PC-3 (cell line): ENCODE measurements around the gene STK24. TPM values are rescaled to one million over a fixed set of nuclear protein-coding genes. Genes with fewer than 3 reads are reported as not detected.

Experiments
- ATAC-seq: fragments of 200-7000 bp; cut with Tn5 transposase; 2 replicates; pipeline ENCODE4 v1.9.1; 2020; ENCODE audit warnings: mild to moderate bottlenecking, moderate library complexity
- BruUV-seq: library from RNA; stranded (reverse); fragments of 400-500 nt; replicated peaks from 2 replicates; lab custom pipeline; 2021; lab: Mats Ljungman, UMichigan
- CTCF ChIA-PET: fragments of 300-600 bp; sonication (Branson Sonifier 250); formaldehyde crosslinking; loops from one replicate; lab custom pipeline; 2022; ENCODE audit warnings: antibody characterized with exemption; lab: Charles Lee
- POLR2A ChIA-PET: fragments of 300-600 bp; sonication (Branson Sonifier 250); formaldehyde crosslinking; loops from one replicate; lab custom pipeline; 2022; ENCODE audit warnings: antibody characterized with exemption; ENCODE audit not compliant: unreplicated experiment; lab: Charles Lee
- DNase-seq: peaks from one replicate; pipeline ENCODE4 v3.0.0-alpha.2; 2015
- H2AFZ ChIP-seq: fragments of 300-600 bp; sonication (generic); 2 replicates; pipeline ENCODE4 v1.6.0; 2016; ENCODE audit warnings: antibody characterized with exemption, low read length
- H3F3A ChIP-seq: fragments of 300-600 bp; sonication (generic); one replicate; pipeline ENCODE4 v1.6.0; 2017; ENCODE audit warnings: antibody characterized with exemption, low read length, control low read depth, mild to moderate bottlenecking; ENCODE audit not compliant: unreplicated experiment
- H3K27ac ChIP-seq: fragments of 300-600 bp; sonication (generic); 2 replicates; pipeline ENCODE4 v1.5.1; 2016; ENCODE audit warnings: mild to moderate bottlenecking, low read length
- H3K27me3 ChIP-seq: fragments of 300-600 bp; sonication (generic); 2 replicates; pipeline ENCODE4 v1.6.1; 2016; ENCODE audit warnings: low read length, mixed read lengths
- H3K36me3 ChIP-seq: fragments of 300-600 bp; sonication (generic); 2 replicates; pipeline ENCODE4 v1.6.1; 2016; ENCODE audit warnings: low read depth, mixed run types, low read length, mixed read lengths
- H3K4me1 ChIP-seq: fragments of 300-600 bp; sonication (generic); 2 replicates; pipeline ENCODE4 v1.5.1; 2016; ENCODE audit warnings: low read length; ENCODE audit not compliant: insufficient read depth
- H3K4me2 ChIP-seq: fragments of 300-600 bp; sonication (generic); 2 replicates; pipeline ENCODE4 v1.6.0; 2016; ENCODE audit warnings: low read length
- H3K4me3 ChIP-seq: fragments of 300-600 bp; sonication (generic); 2 replicates; pipeline ENCODE4 v1.5.1; 2016; ENCODE audit warnings: mild to moderate bottlenecking, low read length, mixed read lengths
- H3K79me2 ChIP-seq: fragments of 300-600 bp; sonication (generic); 2 replicates; pipeline ENCODE4 v1.6.1; 2017; ENCODE audit warnings: low read length, mixed read lengths
- H3K9ac ChIP-seq: fragments of 300-600 bp; sonication (generic); 2 replicates; pipeline ENCODE4 v1.6.0; 2016; ENCODE audit warnings: mild to moderate bottlenecking, low read length
- H3K9me2 ChIP-seq: fragments of 300-600 bp; sonication (generic); replicated peaks from 2 replicates; pipeline ENCODE4 v1.6.1; 2016; ENCODE audit warnings: mixed run types, low read length, mixed read lengths
- H3K9me3 ChIP-seq: fragments of 300-600 bp; sonication (generic); 2 replicates; pipeline ENCODE4 v1.6.1; 2016; ENCODE audit warnings: low read length, mixed read lengths
- H4K20me1 ChIP-seq: fragments of 300-600 bp; sonication (generic); 2 replicates; pipeline ENCODE4 v1.6.1; 2016; ENCODE audit warnings: low read length, mixed read lengths
- EZH2 ChIP-seq: fragments of 300-600 bp; sonication (generic); IDR thresholded peaks from one replicate; pipeline ENCODE4 v1.6.1; 2017; ENCODE audit warnings: antibody characterized with exemption, mild to moderate bottlenecking, low read length; ENCODE audit not compliant: unreplicated experiment
- EZH2phosphoT487 ChIP-seq: fragments of 300-600 bp; sonication (generic); IDR thresholded peaks from 2 replicates; pipeline ENCODE4 v1.6.1; 2018; ENCODE audit warnings: mild to moderate bottlenecking, antibody characterized with exemption, low read length, borderline replicate concordance
- intact Hi-C: fragments of 100-400 bp; cut with micrococcal nuclease; formaldehyde crosslinking; loops from 2 replicates; pipeline ENCODE4 v1.9.0; 2023
- total RNA-seq: library from RNA; depleted of rRNA; stranded (reverse); fragments of >200 nt; gene quantifications from 2 replicates; pipeline ENCODE4 v1.2.3, GENCODE V29; 2014
- TF ChIP-seq, protein P1 (sequence below): fragments of 300-600 bp; sonication (generic); conservative IDR thresholded peaks from 2 replicates; pipeline ENCODE4 v1.5.1; 2017; ENCODE audit warnings: antibody characterized with exemption, low read depth, mild to moderate bottlenecking, low read length

STK24 gene
- total RNA-seq, 1 experiment from 2014 or later: 52.4 TPM

DNA sequence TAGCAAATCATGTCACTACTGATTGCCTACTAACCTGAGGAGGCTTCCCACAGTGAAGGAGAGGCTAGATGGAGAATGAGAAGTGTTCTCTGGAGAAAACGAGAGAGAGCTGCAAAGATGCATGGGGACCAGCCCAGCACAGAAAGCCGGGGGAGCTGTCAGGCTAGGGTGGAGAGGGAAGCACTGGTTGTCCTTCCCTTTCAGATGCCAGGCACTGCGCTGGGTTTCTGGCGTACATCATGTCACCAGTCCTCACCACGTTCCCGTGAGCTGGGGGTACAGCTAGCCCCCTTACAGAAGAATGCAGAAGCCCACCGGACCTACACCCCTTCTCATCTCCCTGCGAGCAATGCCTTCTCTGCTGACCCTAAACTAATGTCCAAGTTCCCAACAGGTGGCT is 86.0 kb downstream of the STK24 start:
- CTCF ChIA-PET: no interaction called here
- Histone ChIP-seq H3K27me3 (no peaks in the 10 kb centered on the region), H3K4me2 (no peak overlapping the region), H3K4me3 (no peak overlapping the region), H2AFZ (no peak overlapping the region), H3K9me3 (no peaks in the 10 kb centered on the region), H3K36me3 (no peaks in the 10 kb centered on the region), H4K20me1 (no peaks in the 10 kb centered on the region), H3K79me2 (peaks cover 79% of the 10 kb centered on the region), H3F3A (no peaks in the 10 kb centered on the region), H3K27ac (no peak overlapping the region), H3K9ac (no peak overlapping the region), H3K9me2 (no peaks in the 10 kb centered on the region), H3K4me1 (peaks cover 8% of the 10 kb centered on the region)
- DNase-seq: no peak
- POLR2A ChIA-PET: no interaction called here
- ATAC-seq: no peak
- no TSS peak for BruUV-seq
- intact Hi-C loops: no loop called here
- TF ChIP-seq, protein P1, sequence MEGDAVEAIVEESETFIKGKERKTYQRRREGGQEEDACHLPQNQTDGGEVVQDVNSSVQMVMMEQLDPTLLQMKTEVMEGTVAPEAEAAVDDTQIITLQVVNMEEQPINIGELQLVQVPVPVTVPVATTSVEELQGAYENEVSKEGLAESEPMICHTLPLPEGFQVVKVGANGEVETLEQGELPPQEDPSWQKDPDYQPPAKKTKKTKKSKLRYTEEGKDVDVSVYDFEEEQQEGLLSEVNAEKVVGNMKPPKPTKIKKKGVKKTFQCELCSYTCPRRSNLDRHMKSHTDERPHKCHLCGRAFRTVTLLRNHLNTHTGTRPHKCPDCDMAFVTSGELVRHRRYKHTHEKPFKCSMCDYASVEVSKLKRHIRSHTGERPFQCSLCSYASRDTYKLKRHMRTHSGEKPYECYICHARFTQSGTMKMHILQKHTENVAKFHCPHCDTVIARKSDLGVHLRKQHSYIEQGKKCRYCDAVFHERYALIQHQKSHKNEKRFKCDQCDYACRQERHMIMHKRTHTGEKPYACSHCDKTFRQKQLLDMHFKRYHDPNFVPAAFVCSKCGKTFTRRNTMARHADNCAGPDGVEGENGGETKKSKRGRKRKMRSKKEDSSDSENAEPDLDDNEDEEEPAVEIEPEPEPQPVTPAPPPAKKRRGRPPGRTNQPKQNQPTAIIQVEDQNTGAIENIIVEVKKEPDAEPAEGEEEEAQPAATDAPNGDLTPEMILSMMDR: no peak
- TF ChIP-seq EZH2 (no peak), EZH2phosphoT487 (no peak)

DNA sequence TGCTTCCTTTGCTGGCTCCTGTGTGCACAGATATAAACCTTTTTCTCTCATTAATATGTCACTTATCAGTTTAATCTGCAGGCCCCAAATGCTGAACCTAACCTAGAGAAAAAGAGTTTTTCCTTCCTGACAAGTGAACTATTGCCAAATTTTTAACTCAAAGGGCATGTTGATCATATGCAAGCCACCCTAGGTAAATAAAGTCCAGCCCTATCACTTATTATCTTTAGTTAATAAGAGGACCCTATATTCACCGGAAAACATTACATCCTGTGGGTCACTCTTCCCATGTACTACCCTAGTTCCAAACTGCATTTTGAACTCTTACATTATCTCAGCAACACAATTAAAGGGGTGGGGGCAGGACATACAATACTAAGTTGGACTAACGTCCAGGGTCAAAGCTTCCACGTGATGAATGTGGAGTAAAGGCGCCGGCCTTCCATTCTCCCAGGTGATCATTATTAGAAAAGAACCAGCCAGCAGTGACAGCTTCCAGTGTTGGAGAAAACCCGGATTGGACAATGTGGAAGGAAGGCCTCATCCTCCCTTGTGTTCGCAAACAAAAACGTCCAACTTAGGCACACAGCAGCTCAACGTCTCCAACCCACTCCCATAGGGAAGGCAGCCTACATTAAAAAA is 86.6 kb downstream of the STK24 start:
- intact Hi-C loops: no loop called here
- Histone ChIP-seq H3K9me2 (no peaks in the 10 kb centered on the region), H3K4me2 (no peak overlapping the region), H3K9me3 (no peaks in the 10 kb centered on the region), H3K27ac (no peak overlapping the region), H3K4me3 (no peak overlapping the region), H3K79me2 (peaks cover 78% of the 10 kb centered on the region), H4K20me1 (no peaks in the 10 kb centered on the region), H3F3A (no peaks in the 10 kb centered on the region), H2AFZ (no peak overlapping the region), H3K36me3 (no peaks in the 10 kb centered on the region), H3K4me1 (peaks cover 14% of the 10 kb centered on the region), H3K27me3 (no peaks in the 10 kb centered on the region), H3K9ac (no peak overlapping the region)
- no TSS peak for BruUV-seq
- TF ChIP-seq, protein P1: no peak
- no peak for TF ChIP-seq EZH2
- TF ChIP-seq EZH2phosphoT487: no peak
- CTCF ChIA-PET: no interaction called here
- no peak for ATAC-seq
- POLR2A ChIA-PET: no interaction called here
- no peak for DNase-seq

DNA sequence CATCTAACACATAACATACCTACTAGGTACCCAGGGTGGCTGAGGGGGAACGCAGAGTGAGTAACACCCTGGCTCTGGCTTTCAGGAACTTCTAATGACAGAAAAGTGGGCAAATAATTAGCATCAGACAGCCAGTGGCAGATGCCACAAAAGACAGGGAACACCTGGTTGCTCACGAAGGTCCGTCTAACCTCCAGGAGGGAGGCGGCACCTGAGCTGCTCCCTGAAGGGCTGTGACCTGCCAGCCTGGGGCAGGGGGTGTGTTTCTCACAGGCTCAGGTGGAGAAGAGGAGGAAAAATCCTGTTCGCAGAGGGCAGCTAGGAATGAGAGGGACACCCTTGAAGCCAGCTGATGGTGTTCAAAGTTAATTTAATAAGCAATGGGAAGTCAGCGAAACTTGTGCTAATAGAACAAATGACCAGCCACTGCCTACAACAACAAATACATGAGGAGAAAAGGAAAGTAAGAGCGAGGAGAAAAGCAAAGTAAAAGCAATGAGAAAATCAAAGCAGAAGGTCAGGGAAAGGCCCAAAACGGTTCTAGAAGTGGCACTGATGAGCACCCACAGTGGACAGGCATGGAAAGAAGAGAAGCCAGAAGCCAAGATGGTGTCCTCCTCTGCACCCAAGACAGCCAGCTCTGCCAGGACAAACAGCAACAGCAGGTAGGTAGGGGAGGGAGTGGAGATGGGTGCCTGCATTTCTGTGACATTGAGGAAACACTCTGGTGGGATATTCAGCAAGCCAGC is 87.3 kb downstream of the STK24 start:
- H3K9me3 ChIP-seq: no peaks in the 10 kb centered on the region
- H3K9me2 ChIP-seq: no peaks in the 10 kb centered on the region
- no peak overlapping the region for H3K4me2 ChIP-seq
- ChIA-PET POLR2A (no interaction called here), CTCF (no interaction called here)
- intact Hi-C loops: loop anchor here (10.0 kb wide), 1 partner anchor 165 kb away; no protein-coding TSS in a partner anchor
- no peaks in the 10 kb centered on the region for H4K20me1 ChIP-seq
- peaks cover 19% of the 10 kb centered on the region for H3K4me1 ChIP-seq
- H3K36me3 ChIP-seq: no peaks in the 10 kb centered on the region
- DNase-seq: no peak
- no peak overlapping the region for H3K4me3 ChIP-seq
- no peaks in the 10 kb centered on the region for H3K27me3 ChIP-seq
- H3K9ac ChIP-seq: no peak overlapping the region
- H3F3A ChIP-seq: no peaks in the 10 kb centered on the region
- ATAC-seq: no peak
- TF ChIP-seq EZH2 (no peak), EZH2phosphoT487 (no peak)
- TF ChIP-seq, protein P1: no peak
- no peak overlapping the region for H2AFZ ChIP-seq
- no peak overlapping the region for H3K27ac ChIP-seq
- peaks cover 78% of the 10 kb centered on the region for H3K79me2 ChIP-seq
- no TSS peak for BruUV-seq
